Activated B cell treated with CpG ODN at 0.5 μM for 24 hours (primary cell): ENCODE data around the gene ID2. TPM values are rescaled to one million over a fixed set of nuclear protein-coding genes. Genes with fewer than 3 reads are reported as not detected.

Experiments used
- ATAC-seq: fragments of 200-7000 bp; cut with Tn5 transposase; one replicate; pipeline ENCODE4 v1.10.0; 2021; ENCODE audit warnings: low read depth, mild to moderate bottlenecking, moderate library complexity
- CTCF ChIA-PET: fragments of 350-600 bp; sonication (Branson Sonifier 250); formaldehyde crosslinking; loops from one replicate; lab custom pipeline; 2021; ENCODE audit warnings: antibody characterized with exemption; lab: Charles Lee
- POLR2A ChIA-PET: fragments of 350-600 bp; sonication (Branson Sonifier 250); formaldehyde crosslinking; loops from one replicate; lab custom pipeline; 2021; ENCODE audit warnings: antibody characterized with exemption; lab: Charles Lee
- DNase-seq: peaks from one replicate; pipeline ENCODE4 v3.0.0; 2022
- H3K27ac Mint-ChIP-seq: one replicate; pipeline ENCODE4 v1.8.0; 2020; ENCODE audit warnings: mixed read lengths
- H3K27me3 Mint-ChIP-seq: one replicate; pipeline ENCODE4 v1.8.0; 2021; ENCODE audit warnings: mixed read lengths
- H3K36me3 Mint-ChIP-seq: one replicate; pipeline ENCODE4 v1.8.0; 2021; ENCODE audit warnings: low read depth, mixed read lengths
- H3K4me1 Mint-ChIP-seq: one replicate; pipeline ENCODE4 v1.8.0; 2021; ENCODE audit warnings: mixed read lengths
- H3K4me3 Mint-ChIP-seq: one replicate; pipeline ENCODE4 v1.8.0; 2020; ENCODE audit warnings: mild to moderate bottlenecking, mixed read lengths
- H3K9me3 Mint-ChIP-seq: one replicate; pipeline ENCODE4 v1.8.0; 2020; ENCODE audit warnings: mixed read lengths
- CTCF ChIP-seq: fragments of 200-600 bp; IDR thresholded peaks from one replicate; pipeline ENCODE4 v1.8.0; 2022; ENCODE audit warnings: antibody characterized with exemption, mild to moderate bottlenecking
- intact Hi-C: fragments of 100-400 bp; cut with micrococcal nuclease; formaldehyde crosslinking; loops from one replicate; pipeline ENCODE4 v1.15.1; 2024
- total RNA-seq: library from RNA; stranded (reverse); gene quantifications from 2 replicates; pipeline ENCODE4 v1.2.3, GENCODE V29; 2022

The ID2 gene
- total RNA-seq, 1 donor from 2014 or later = 8.1 TPM

- Mint-ChIP-seq H3K4me1 (peaks cover 3% of the 10 kb centered on the region), H3K27me3 (peaks cover 15% of the 10 kb centered on the region), H3K9me3 (peaks cover 2% of the 10 kb centered on the region), H3K36me3 (no peaks in the 10 kb centered on the region), H3K4me3 (no peak overlapping the region), H3K27ac (no peak overlapping the region)
- intact Hi-C loops = no loop called here
- POLR2A ChIA-PET = no interaction called here
- no peak for TF ChIP-seq CTCF
- DNase-seq (no peak), ATAC-seq (no peak)
- CTCF ChIA-PET = no interaction called here
These were observed 32.1 kb upstream of the ID2 start for GRCh38 chr2:8649718-8650117.

DNA sequence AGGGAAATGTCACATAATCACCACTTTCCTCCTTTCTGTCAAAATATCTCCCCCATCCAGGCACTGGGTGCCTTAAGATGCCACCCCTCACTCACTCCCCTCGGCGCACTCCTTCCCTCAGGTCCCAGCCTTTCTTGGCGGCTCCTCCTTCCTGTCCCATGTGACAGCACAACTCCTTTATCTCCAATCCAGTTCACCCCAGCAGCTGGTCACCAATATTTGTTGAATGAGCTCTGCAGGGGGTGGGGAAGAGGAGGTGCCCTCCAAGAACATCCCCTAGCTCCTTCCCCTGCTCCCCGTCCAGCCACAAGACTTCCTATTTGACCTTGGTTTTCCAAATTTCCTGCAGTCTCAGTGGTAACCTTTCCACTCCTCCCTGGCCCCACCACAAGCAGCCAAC is 31.6 kb upstream of the ID2 start:
- CTCF ChIA-PET = no interaction called here
- DNase-seq (no peak), ATAC-seq (no peak)
- H3K27me3 Mint-ChIP-seq = peaks cover 21% of the 10 kb centered on the region
- intact Hi-C loops = no loop called here
- no peak overlapping the region for H3K4me3 Mint-ChIP-seq
- TF ChIP-seq CTCF = no peak
- no peaks in the 10 kb centered on the region for H3K36me3 Mint-ChIP-seq
- POLR2A ChIA-PET = no interaction called here
- H3K9me3 Mint-ChIP-seq = peaks cover 2% of the 10 kb centered on the region
- peaks cover 3% of the 10 kb centered on the region for H3K4me1 Mint-ChIP-seq
- no peak overlapping the region for H3K27ac Mint-ChIP-seq

DNA sequence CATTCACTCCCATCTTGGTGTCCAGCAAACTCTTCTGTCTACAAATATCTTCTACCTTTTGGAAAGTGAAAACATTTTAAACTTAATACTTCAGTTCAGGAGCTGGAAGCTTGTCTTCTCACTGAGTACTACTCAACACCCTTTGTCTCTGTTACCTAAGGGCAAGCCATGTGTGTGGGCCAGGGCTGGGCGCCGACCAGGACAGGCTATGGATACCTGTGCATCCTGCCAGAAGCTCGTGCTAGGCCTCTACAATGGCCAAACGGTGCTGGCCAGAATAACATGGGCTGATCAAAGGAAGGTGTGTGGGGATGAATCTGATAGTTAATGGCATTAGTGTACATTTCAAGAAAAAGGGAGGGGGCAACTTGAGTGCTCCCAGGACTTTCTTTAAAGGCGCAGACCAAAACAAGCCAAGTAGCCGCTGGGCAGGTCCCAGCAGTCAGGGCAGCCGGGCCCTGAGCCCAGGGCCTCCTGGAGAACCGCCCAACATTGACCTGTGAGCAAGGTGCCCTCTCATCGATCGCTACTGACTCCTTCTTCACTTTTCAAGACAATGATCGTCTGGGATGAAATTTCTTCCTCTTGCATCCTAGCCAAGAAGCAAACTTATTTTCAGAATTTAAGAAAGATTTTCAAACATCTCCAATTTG is 29.0 kb upstream of the ID2 start:
- Mint-ChIP-seq H3K36me3 (no peaks in the 10 kb centered on the region), H3K4me1 (peaks cover 3% of the 10 kb centered on the region), H3K4me3 (no peak overlapping the region), H3K27ac (no peak overlapping the region), H3K27me3 (peaks cover 36% of the 10 kb centered on the region), H3K9me3 (no peaks in the 10 kb centered on the region)
- POLR2A ChIA-PET = no interaction called here
- CTCF ChIA-PET = no interaction called here
- no peak for TF ChIP-seq CTCF
- intact Hi-C loops = no loop called here
- ATAC-seq (no peak), DNase-seq (no peak)

GRCh38 chr2:8653485-8653884 is 28.4 kb upstream of the ID2 start:
- no peak for TF ChIP-seq CTCF
- no peak for DNase-seq
- POLR2A ChIA-PET = no interaction called here
- intact Hi-C loops = no loop called here
- Mint-ChIP-seq H3K36me3 (no peaks in the 10 kb centered on the region), H3K27me3 (peaks cover 42% of the 10 kb centered on the region), H3K27ac (no peak overlapping the region), H3K9me3 (no peaks in the 10 kb centered on the region), H3K4me1 (peaks cover 3% of the 10 kb centered on the region), H3K4me3 (no peak overlapping the region)
- no peak for ATAC-seq
- CTCF ChIA-PET = no interaction called here

DNA sequence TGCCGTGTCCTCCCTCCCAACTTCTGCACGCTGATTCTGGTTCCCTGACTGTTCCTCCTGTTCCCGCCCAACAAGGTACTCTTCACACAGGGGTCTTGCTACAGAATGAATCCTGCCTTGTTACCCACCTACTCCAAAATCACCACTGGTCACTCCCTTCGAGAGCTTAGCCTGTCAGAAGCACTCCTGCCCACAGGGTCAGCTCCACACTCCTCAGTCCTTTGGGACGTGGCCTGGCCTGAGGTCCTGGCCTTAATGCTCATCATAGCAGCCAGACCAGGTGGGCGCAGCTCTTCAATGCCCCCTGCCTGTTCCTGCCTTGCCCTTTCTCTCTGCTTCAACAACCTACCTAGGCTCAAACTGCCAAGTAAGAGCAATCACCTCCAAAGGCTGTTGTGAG is 27.8 kb upstream of the ID2 start:
- H3K27ac Mint-ChIP-seq = no peak overlapping the region
- peaks cover 45% of the 10 kb centered on the region for H3K27me3 Mint-ChIP-seq
- intact Hi-C loops = no loop called here
- ATAC-seq (no peak), DNase-seq (no peak)
- CTCF ChIA-PET = no interaction called here
- no peak for TF ChIP-seq CTCF
- H3K4me1 Mint-ChIP-seq = peaks cover 3% of the 10 kb centered on the region
- no peaks in the 10 kb centered on the region for H3K36me3 Mint-ChIP-seq
- POLR2A ChIA-PET = no interaction called here
- no peak overlapping the region for H3K4me3 Mint-ChIP-seq
- H3K9me3 Mint-ChIP-seq = no peaks in the 10 kb centered on the region
